Measurements from ENCODE around the gene TMA7.

The TMA7 gene

DNA sequence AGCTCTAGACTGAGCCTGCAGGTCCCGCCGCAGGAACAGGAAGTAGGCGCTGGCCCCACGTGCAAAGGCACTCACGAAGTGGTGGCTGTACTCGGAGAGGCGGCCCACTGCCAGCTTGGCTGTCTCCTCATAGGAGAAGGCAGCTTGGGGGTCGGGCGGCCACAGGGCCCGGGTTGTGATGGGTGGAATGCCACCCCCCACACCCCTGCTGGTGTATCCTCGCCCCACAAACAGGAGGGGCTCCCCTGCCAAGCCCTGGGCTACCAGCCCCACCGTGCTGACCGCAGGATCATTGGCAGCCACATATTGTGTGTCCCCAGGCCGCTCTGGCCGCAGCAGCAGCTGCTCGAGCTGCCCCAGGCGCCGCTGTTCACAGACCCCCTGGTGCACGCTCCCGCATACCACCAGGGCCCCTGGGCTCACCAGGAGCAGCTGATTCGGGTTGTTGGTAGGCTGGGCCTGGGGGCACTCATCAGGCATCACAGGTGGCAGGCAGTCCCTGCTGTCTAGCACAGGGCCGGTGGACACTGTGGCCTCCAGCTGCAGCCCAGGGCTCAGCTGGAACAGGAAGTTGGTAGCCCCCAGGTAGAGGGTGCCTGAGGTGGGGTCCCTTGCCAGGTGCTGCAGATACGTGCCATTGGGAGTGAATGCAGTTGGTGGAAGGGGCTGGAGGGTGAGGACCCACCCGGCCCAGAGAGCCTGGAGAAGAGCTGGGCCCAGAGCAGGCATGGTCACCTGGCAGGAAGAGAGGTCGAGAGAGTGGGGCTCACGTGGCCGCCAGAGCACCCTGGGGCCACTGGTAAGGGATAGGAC lies 16.0 kb upstream of the TMA7 start:
- DNase-seq: no peak

DNA sequence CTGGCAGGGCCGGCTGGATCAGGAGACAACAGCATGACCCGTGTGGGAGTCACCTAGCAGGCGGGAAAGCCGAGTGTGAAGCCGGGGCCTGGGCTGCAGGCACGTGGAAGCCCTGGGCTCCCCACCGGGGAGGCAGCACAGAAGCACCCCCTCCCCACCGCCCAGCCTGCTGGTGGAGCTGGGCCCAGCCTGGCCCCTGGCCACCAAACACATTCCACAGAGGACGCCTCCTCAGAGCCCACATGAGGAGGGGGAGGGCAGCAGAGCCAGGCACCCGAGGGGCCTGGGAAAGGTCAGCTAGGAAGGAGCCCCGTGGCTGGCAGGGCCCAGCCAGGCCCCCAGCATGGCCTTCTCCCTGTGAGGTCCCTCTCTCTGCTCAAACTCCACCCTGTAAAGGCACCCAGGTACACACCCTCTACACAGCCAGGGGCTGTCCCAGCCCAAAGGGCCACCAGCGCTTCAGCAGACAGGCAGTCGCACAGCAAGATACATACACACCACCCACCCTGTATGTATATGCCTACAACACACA lies 14.7 kb upstream of the TMA7 start:
- no peak for DNase-seq

DNA sequence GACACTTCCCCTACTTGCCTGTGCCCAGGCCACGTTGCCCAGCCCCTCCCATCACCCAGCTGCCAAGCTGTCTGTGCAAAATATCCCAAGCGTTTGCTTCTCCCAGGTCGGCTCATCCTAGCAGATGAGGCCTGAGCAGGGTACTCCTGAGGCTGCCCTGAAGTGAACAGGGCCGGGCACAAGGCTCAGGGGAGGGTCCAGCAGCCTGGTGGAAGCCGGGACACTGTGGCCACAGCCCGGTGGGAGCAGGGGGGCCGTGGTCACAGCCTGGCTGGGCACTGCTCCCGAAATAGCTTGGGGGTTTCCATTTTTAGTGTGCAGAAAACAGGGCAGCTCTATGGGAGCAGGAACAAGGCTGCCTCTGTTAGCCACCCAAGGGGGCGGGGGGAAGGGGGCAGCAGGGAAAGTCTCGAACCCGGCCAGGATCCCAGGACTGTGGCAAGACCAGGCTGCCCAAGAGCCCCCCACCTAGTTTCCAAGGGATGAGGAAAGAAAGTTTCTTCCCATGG lies 13.6 kb upstream of the TMA7 start:
- no peak for DNase-seq

DNA sequence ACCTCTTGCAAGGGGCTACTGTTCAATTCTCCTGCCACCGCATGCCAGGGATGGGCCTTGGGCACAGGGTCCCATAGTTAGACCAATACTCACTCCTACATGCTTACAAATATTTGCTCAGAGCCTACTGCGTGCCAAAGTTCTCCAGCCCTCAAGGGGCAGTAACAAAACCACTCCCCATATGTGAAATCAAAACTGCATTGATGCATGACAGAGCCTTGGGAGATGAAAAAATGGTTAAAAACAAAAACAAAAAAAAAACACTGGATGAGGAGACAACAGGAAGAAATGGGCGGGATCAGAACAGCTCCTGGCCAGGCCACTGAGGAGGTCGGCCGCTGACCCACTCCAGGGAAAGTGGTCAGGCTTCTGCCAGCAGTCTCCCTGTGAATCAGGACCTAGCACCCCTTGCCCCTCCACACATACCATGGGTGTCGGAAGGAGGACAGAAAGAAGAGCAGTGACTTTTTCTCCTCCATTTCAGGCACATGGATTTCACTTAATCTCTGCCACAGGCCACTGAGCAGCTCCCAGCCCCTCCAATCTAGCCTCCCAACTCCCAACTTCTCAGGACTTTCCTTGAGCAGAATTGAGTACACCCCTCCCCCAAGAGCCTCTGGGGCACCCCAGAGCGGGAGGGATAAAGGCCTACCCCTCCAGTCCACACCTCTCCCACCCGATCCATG lies 13.0 kb upstream of the TMA7 start:
- no peak for DNase-seq

DNA sequence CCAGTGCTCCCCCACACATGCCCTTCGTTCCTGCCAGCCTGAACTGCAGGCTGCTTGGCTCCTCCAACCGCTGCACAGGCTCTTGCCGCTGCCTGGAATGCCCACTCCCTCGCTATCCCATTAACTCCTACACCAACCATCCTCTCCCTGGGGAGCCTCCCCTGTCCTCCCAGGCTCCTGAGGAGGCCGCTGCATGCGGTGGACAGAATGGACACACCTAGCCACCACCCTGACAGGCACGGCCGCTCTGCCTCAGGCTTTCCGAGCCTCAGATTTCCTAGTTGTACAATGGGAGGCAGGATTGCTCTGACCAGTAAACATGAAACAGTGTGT lies 12.5 kb upstream of the TMA7 start:
- DNase-seq: no peak

DNA sequence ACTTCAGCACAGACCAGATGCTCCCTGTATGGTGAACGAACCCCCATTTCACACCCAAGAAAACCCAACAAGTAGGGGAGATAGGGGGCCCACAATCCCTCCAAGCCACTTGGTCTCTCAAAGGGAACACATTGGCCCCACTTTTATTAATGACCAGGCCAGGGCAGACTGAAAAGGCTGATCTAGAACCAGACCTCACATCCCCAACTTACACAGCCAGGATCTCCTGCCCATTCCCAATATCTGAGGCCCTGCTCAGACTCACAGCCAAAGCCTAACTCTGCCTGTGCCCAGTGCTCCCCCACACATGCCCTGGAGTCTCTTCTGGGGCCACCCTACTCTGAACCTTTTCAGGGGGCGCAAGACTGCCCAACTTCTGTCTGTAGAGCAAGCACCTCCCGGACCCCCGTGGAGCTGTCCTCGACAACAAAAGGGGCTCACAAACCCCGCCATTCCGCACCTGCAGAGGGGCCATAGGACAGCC lies 11.9 kb upstream of the TMA7 start:
- DNase-seq: no peak

DNA sequence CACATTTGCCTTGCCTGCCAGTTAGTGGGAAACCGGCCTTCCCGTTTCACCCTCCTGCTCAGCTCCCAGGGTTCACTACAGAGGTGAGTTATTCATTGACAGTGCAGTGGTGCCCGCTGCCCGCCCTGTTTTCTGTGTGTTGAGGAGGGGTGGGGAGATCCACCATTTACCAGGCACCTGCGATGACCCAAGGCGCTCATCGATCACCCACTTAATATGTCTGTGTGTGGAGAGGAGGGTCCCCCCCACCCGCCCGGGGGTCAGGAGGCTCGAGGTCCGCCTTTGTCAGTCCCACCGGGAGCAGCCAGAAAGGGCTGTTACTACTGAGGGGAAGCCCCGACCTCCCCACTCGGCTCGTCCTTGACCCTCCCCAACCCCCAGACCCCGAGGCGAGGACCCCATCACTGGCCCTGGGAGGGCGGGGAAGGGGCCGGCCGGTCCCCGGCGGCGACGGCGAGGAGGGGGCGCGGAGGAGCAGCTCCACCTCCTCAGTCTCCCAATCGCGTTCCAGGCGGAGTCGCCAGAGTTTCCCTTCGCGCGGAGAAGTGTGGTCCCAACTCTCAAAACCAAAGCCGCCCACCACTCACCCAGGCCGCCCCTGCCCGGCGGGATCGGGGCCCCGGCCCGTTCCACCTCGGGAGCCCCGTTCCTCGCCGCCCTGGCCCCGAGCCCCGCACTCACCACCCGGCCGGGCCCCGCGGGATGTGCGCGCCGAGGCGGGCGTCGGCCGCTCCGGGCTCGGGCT lies 11.3 kb upstream of the TMA7 start:
- no peak for DNase-seq

DNA sequence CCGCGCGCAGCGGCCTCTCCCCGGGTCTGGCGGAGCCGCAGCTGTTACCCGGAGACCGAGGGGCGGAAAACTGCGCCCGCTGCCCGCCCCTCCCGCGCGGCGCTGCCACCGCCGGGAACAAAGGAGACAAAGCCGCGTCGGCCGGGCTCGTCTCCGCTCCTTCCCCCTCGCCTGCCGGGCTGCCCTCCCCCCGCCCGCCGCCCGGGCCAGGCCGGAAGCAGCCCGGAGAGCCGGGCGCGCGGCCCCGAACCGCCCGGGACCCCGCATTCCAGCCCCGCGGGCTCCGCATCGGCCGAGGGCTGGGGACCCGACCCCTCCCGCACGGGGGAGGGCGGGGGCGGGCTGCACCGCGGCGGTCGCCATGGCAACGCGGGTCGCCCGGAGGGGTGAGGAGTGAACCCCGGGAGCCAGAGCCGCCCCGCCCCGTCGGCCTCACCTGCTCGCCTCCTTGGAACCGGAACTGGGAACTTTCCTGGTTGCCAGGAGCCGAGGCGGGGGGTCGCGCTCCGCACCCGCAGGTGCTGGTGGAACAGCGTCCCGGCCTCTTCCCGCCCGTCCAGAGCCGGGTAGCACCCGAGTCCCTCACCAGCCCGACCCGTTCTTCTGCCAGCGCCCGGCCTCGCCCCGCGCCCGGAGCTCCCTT lies 10.6 kb upstream of the TMA7 start:
- DNase-seq: peak; percentile 64

DNA sequence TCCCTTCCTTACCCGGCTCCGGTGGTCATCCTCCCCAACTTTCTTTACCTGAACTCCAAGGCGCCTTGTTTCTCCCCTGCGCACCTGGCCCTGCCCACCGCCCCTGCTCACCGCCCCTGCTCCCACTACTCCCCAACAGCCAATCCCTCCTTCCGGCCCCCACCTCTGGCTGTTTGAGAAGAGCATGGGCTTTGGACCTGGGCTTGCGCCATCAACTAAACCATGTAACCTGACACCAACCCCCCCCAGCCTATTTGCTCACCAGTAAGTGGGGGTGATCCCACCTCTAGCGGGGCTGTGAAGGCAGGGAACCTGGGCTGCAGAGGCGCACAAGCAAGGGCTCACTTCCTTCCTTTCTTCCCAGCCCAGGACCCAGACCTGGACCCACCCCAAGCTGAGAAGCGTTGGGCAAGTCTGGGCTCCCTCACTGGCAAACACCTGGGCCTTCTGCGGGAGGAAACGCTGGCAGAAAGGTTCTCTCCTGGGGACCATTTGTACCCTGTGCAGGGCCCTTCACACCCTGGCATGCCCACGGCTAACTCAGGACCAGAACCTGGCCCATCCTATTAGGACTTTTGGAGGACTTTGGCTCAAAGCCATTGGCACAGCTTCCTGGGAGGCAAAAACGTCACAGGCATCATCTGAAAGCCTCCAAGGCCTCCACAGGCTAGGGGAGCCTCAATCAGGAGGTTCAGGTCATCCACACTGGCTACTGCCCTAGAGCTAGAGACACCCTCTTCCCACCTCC lies 9.9 kb upstream of the TMA7 start, which contains the start of gene PLXNB1:
PLXNB1 (minus strand) TSS at position 127 of the 748 bp plus-strand sequence. CDS start 5,475 bp downstream, outside the sequence.
- peak; percentile 27 for DNase-seq

DNA sequence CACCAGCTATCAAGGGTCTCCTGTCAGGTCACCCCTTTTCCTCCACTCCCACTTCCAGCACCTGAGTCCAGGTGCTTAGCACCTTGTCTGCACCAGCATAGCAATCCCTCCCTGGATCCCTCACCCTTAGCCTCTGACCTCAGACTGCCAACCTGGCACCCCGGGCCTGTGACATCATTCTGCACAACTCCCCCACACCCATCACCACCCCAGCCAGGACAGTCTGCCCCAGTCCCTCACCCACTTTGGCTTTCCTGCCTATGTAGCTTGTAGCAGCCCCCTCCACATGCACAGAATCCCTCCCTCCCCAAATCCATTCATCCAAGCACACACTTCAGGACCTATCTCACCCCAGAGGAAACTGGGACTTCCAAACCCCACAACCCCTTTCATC lies 9.4 kb upstream of the TMA7 start:
- no peak for DNase-seq

DNA sequence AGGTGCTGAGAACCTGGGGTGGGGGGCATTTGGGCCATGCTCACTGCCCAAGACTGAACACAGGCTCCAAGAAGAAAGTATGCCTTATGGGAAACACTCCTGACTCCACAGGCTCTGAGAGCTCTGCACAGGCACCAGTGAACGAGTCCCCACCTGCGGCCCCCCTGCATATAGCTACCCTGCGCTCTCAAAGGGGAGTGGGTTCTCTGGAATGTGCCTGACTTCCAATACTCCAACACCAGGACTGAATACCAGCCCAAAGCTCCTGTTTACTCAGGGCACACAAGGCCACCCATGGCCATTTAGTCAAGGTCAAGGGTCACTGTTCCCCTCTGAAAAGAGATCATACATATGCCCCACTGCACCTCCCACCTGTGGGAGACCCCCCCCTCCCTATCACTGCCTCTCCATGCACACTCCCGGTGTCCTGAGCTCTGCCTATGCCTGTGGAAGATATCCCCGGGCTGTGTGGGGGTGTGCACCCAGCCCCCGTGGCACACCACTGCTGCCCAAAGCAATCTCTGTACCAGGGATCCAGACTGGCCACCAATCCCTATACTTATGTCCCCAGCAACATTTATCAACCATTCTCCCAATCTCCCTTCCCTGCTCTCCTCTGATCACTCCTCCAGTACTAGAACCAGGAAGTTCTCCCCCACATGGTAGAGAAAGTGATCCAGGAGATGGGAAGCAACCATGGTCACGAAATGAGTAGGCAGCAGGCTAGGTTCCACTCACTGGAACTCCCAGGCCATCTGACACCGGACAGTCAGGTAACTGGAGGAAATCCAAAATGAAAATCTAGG lies 8.6 kb upstream of the TMA7 start:
- DNase-seq: no peak

DNA sequence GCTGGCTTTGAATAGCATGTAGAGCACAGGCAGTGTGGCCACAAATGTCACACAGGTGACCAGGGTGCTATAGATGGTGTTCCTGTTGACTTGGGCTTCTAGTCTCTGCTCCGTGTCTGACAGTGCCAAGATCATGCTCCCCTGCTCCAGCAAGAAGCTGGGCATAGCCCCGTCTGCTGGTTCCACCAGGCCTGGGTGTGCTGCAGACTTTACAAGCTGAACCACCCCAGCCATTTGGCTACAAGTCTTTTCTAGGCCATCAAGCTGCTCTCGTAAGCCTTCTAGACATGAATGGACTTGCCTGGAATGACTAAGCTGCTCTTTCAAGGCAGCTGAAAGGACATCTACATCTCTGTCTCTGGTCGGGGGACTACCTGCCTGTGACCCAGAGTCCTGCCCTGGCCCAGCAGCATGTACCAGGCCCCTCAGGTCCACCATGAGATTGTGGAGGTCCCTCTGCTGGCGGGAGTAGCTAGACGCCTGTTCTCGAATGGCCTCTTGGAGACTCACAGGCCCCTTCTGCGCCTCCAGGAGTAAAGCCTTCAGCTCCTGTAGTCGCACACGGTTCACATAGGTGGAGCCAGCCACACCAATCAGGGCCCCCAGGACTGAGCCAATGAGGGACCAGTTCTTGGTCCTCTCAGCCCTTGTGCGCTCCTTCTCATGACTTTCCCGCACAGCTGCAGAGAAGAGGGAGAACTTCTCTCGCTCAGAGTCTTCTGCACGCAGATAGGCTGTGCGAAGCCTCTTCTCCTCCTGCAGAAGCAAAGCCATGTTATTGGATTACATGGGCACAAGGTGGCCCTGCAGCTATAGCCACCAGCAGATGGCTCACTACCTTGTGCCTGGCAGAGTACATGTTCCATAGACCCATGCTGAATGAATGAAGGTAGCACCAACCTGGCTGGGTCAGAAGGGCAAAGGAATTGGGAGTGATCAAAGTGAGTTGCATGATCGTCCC lies 7.4 kb upstream of the TMA7 start:
- no peak for DNase-seq

DNA sequence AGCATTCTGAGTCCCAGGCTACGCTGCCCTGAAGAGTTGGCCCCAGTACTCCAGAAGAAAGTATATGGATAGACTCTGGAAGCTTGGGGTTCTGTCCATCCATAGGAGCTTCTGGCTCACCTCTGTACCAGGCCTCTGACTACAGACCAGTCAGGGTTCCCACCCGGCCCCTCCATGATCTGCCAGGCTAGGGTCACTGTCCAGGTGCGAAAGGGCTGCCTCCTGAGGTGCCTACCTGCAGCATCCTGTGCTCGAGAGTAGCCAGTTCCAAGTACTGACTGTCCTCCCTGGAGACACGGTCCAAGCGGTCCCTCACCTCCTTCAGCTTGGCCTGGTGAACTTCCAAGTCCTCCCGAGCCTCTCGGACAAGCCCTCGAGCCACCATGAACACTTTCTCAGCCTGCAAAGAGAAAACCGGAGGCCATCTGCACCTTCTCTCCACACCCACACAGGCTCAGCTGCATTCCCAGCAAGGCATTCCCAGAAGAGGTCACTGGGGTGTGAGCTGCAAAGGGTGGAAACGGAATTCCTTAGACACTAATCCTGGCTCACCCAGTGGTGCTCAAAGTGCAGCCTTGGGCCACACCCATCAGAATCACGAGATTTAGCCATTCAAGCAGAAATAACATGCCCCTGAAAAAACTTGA lies 6.5 kb upstream of the TMA7 start:
- DNase-seq: no peak

DNA sequence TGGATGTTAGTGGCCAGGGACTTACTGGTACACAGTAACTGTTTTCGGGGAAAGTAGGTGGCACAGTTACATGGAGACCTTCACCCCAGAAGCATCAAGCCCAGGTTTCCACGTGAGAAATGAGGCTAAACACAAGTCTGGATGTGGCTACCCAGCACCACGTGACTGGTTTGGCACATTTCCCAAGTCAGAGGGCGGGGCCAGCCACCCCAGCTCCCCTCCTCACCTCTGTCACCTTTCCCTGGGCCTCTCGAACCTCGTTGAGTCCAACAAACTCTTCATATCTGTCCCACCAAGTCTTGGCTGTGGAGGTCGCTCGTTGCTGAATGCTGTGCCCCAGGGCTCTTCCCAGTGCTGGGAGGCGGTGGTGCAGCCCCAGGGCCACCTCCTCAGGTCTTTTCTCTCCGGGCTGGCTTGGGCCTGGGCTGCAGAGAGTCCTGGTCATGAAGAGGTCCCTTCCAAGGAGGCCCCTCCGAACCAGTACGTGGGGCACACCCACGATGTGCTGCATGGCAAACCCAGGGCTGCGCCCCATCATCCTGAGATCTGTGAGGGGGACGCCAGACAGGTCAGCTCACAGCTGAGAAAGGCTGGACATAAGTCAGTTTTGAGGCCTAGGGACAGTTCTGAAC lies 5.3 kb upstream of the TMA7 start:
- DNase-seq: no peak

DNA sequence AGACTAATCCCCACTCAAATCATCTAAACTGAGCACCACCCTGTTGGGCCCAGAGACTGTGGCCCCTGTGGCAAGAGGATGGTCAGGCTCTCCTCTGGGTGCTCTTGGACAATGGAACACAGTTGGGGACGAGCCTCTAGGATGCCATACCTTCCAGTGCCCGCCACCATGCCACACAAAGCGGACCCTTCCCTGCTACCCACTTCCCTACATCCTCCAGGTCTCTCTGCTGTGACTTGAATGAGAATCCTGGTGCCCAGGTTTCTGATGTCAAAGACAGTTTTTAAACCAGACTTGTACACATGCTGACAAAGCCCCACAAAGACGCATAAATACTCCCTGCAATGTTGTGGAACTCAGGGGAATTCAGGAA lies 4.8 kb upstream of the TMA7 start:
- no peak for DNase-seq

DNA sequence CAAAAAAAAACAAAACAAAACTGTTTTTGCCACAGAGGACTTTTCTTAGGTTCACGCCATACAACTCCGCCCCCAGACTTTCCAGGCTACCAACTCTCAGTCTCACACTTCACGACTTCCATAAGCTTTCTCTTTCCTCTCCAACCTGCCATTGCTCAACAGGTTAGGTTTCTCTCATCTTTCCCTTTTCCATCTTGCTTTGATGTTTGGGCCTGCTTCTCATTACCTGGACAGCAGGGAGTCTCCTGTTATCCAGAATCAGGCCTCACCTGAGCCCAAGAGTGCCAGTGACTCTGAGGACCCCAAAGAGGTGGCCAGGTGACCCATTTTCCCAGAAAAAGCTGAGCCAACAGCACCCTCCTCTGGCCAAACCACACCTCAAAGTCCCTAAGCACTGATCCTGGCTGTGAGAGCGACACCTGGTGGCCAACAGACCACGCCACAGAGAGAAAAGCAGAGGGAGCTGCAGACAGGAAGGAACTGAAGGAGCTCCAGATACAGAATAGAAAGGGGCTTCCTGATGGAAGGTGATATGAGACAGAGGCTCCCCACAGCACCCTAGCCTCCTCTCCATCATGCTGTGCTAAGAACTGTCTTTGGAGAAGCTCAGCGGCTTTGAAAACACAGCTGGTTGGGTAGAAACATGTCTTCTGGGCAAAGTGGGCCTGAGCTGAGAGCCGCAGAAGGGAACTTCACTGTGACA lies 4.1 kb upstream of the TMA7 start:
- peak; percentile 83 for DNase-seq

DNA sequence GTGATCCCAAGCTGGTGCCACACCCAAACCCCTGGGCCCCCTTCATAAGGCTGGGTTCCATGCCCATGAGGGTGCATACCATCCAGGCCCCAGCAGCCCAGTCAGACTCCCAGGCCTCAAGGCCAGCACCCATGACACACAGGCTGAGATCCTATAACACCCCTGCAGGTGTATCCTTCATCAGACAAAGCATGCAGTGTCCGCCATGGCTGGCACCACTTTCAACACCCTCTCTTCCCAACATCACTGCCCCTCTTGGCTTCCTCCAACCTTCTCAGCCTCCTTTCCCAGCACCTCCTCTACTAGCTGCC lies 3.6 kb upstream of the TMA7 start:
- DNase-seq: no peak

DNA sequence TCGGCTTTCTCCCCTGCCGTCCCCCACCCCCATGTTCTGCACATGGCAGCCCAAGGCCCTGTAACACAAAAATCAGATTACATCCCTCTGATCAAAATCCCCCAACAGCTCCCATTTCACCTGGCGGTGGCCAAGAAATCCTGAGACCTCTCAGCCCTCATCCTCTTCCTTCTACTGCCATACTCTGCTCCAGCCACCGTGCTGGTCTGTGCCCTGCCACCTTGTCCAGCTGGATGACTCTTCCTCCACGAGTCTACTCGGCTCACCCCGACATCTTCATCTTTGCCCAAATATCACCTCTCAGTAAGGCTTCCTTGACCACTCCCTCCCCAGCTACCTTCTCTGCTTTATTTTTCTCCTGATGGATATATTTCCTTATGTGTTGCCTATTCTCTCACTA lies 3.2 kb upstream of the TMA7 start:
- no peak for DNase-seq
